ENCODE measurements around the gene TBCCD1. TPM values are rescaled to one million over a fixed set of nuclear protein-coding genes. Genes with fewer than 3 reads are reported as not detected.

TBCCD1 gene
- total RNA-seq, 1 experiment from 2014 or later = 7.4 TPM

DNA sequence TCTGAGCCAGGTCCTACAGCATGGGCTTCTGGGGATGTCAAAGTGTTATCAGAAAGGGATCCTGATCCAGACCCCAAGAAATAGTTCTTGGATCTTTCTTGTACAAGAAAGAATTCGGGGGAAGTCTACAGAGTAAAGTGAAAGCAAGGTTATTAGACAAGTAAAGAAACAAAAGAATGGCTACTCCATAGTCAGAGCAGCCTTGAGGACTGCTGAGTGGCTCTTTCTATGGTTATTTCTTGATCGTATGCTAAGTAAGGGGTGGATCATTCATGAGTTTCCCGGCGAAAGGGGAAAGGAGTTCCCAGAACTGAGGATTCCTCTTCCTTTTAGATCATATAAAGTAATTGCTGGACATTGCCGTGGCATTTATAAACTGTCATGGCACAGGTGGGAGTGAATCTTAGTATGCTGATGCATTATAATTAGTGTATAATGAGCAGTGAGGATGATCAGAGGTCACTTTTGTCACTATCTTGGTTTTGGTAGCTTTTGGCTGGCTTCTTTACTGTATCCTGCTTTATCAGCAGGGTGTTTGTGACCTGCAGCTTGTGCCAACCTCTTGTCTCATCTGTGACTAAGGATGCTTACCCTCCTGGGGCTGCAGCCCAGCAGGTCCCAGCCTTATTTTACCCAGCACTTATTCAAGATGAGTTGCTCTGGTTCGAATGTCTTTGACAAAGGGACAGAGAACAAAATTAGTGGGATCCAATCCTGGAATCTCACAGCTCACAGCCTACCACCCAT is 64.0 kb downstream of the TBCCD1 start:
- H3K27me3 Mint-ChIP-seq (ENCODE audit: low read depth) = peaks cover 10% of the 10 kb centered on the region; the same call in 1 of the 2 replicates
- Histone ChIP-seq H2AFZ (ENCODE audit: low read length) (no peak overlapping the region), H3K9me3 (ENCODE audit: control insufficient read depth, low read depth, low read length) (no peaks in the 10 kb centered on the region), H2BK5ac (ENCODE audit: insufficient read length, low read length) (no peak overlapping the region), H2BK15ac (ENCODE audit: low read depth, low read length) (no peak overlapping the region), H3T11ph (ENCODE audit: low read length) (no peak overlapping the region), H3K27ac (ENCODE audit: insufficient read length, low read depth, low read length) (no peak overlapping the region), H2AK5ac (ENCODE audit: insufficient read length, low read length) (no peak overlapping the region), H3K79me1 (ENCODE audit: insufficient read depth, low read depth, low read length, poor library complexity, severe bottlenecking) (no peaks in the 10 kb centered on the region), H3K23ac (ENCODE audit: insufficient read length, low read depth, low read length) (no peak overlapping the region), H4K5ac (ENCODE audit: insufficient read length, low read depth, low read length) (no peak overlapping the region), H4K20me1 (ENCODE audit: control insufficient read depth, insufficient read depth, insufficient read length) (no peaks in the 10 kb centered on the region), H3K14ac (ENCODE audit: insufficient read depth, low read length) (no peak overlapping the region), H3K27me3 (ENCODE audit: insufficient read depth, low read length) (no peaks in the 10 kb centered on the region), H4K91ac (ENCODE audit: insufficient read length, low read depth, low read length) (no peak overlapping the region), H2BK20ac (ENCODE audit: low read depth, low read length, poor library complexity, severe bottlenecking) (no peak overlapping the region), H3K4me1 (ENCODE audit: insufficient read depth, low read length) (no peaks in the 10 kb centered on the region), H3K56ac (ENCODE audit: insufficient read length, low read depth, low read length) (no peak overlapping the region), H3K4ac (ENCODE audit: low read depth, low read length) (no peak overlapping the region), H2BK12ac (ENCODE audit: insufficient read length, low read depth, low read length) (no peak overlapping the region), H4K8ac (replicated peaks; ENCODE audit: insufficient read length, low read depth, low read length) (no peak overlapping the region), H3K9ac (ENCODE audit: extremely low read depth, insufficient read length, low read length) (no peak overlapping the region), H3K79me2 (ENCODE audit: insufficient read depth, low read length) (no peaks in the 10 kb centered on the region), H2BK120ac (ENCODE audit: low read depth, low read length, poor library complexity, severe bottlenecking) (no peak overlapping the region), H3K18ac (ENCODE audit: insufficient read length, low read depth, low read length) (no peak overlapping the region), H3K4me2 (ENCODE audit: insufficient read depth, insufficient read length, low read length) (no peak overlapping the region), H3K23me2 (ENCODE audit: insufficient read length, low read depth, low read length, poor library complexity, severe bottlenecking) (no peaks in the 10 kb centered on the region)
- peaks cover 13 to 17% of the 10 kb centered on the region in 2 experiments for H3K4me1 Mint-ChIP-seq
- no peak overlapping the region for H3K27ac Mint-ChIP-seq
- no peaks in the 10 kb centered on the region for H3K36me3 Mint-ChIP-seq (ENCODE audit: insufficient read depth in 1 of 3, low read depth in 3 of 3)
- TF ChIP-seq, protein P1, sequence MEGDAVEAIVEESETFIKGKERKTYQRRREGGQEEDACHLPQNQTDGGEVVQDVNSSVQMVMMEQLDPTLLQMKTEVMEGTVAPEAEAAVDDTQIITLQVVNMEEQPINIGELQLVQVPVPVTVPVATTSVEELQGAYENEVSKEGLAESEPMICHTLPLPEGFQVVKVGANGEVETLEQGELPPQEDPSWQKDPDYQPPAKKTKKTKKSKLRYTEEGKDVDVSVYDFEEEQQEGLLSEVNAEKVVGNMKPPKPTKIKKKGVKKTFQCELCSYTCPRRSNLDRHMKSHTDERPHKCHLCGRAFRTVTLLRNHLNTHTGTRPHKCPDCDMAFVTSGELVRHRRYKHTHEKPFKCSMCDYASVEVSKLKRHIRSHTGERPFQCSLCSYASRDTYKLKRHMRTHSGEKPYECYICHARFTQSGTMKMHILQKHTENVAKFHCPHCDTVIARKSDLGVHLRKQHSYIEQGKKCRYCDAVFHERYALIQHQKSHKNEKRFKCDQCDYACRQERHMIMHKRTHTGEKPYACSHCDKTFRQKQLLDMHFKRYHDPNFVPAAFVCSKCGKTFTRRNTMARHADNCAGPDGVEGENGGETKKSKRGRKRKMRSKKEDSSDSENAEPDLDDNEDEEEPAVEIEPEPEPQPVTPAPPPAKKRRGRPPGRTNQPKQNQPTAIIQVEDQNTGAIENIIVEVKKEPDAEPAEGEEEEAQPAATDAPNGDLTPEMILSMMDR (conservative IDR thresholded peaks at IDR 0.05) = no peak
- no CpG with 5 or more reads among the region's 6 CpGs for WGBS (ENCODE audit: extremely low coverage, insufficient read length, low lambda C conversion rate)
- peaks cover 11 to 12% of the 10 kb centered on the region in 2 experiments; a peak in 3 of 5 replicates for H3K9me3 Mint-ChIP-seq
- DNase-seq = no peak
- H3K4me3 Mint-ChIP-seq = no peak overlapping the region

Data from H9 (cell line).